HG02588 (cell line): ENCODE results near the gene RHPN2.

Experiments used
- ATAC-seq: cut with Tn5 transposase; IDR thresholded peaks from one replicate; pipeline ENCODE4 v1.9.1; 2021; ENCODE audit warnings: mild to moderate bottlenecking, moderate library complexity; ENCODE audit not compliant: unreplicated experiment

The RHPN2 gene

GRCh38 chr19:33064792-33065550, at the start of gene RHPN2:
Gene RHPN2, minus strand, starts transcription at chr19:33064888. Its CDS starts 36 bp downstream, at chr19:33064852.
- peak; percentile 78 for ATAC-seq

GRCh38 chr19:33114312-33114711, 49.6 kb upstream of the RHPN2 start:
- no peak for ATAC-seq

- no peak for ATAC-seq
These were observed 46.9 kb upstream of the RHPN2 start for GRCh38 chr19:33111587-33111986.

GRCh38 chr19:33110137-33110910, 45.6 kb upstream of the RHPN2 start:
- ATAC-seq = no peak

- no peak for ATAC-seq
These were observed 43.5 kb upstream of the RHPN2 start for GRCh38 chr19:33108161-33108560.

- no peak for ATAC-seq
These were observed 38.2 kb upstream of the RHPN2 start for GRCh38 chr19:33102893-33103292.

GRCh38 chr19:33100894-33101644, 36.4 kb upstream of the RHPN2 start:
- no peak for ATAC-seq

- no peak for ATAC-seq
These were observed 33.4 kb upstream of the RHPN2 start for GRCh38 chr19:33098055-33098534.

- no peak for ATAC-seq
These were observed 31.3 kb upstream of the RHPN2 start for GRCh38 chr19:33096005-33096404.

DNA sequence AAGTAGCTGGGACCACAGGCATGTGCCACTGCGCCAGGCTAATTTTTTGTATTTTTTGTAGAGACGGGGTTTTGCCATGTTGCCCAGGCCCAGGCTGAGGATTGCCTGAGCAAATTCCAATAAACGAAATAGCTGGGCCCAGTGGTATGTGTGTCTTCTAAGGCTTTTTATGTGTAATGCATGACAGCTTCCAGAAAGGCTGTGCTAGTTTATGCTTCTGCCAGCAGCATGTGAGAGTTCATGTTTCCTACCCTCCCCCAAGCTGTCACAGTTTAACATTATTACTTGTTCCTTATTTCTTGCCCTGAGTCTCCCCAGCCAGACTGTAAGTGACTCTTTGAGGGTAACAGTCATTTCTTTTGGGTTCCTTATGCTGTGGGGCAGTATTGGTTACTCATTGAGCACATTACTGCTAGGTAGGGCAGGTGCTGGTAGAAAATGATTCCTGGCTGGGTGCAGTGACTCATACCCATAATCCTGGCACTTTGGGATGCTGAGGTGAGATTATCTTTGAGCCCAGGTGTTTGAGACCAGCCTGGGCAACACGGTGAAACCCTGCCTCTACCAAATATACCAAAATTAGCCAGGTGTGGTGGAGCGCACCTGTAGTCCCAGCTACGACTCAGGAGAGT, 29.9 kb upstream of the RHPN2 start:
- no peak for ATAC-seq

DNA sequence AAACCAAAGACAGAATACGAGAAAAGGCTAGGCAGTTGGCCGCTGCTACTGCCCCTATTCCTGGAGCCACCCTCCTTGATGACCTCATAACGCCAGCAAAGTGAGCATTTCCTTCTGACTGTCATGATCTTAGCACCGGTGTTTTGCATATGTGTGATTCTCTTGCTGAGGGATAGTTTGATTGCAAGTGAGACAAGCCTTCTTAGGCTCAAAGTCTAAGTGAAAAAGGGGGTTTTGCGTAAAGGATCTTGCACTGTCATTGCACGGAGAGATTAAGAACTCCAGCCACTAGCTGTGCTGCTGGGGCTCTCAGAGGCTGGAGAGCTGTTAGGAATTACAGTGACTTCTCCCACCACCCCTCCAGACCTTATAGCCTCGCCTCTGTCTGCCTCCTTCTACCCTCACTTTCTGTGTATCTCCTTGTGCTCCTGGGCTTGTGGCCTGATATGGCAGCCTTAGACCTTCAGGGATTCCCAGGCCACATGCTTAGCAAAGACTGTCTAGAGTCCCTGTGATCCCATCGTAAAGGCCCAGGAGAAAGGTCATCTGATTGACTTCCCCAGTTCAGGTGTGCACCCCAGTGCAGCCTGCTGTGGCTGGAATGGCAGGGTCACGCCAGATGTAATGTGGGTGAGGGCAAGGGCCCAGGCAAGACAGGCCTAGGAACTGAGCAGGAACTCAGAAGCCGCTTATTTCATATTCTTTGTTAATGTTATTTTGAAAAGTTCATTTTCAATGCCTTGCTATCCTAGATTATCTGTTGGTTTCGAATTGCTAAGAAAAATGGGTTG, 28.9 kb upstream of the RHPN2 start:
- no peak for ATAC-seq

DNA sequence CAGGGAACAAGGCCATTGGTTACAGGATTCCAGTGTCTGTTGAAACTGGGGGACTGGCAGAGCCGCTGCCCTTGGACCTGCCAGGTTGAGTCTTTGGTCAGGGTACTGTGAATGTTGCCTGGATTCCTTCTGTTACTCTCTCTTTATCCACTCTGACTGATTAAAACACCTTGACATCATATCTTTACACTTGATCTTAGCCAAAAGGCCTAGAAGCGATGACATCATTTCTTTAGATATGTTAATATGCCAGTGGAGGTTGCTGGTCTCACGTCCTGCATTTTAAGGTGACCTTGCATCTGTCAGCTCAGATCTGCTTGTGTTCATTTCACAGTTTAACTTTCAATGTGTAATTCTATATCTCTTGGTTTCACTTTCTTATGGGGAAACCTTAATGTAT, 25.5 kb upstream of the RHPN2 start:
- no peak for ATAC-seq

- no peak for ATAC-seq
These were observed 24.3 kb upstream of the RHPN2 start for GRCh38 chr19:33089010-33089409.

DNA sequence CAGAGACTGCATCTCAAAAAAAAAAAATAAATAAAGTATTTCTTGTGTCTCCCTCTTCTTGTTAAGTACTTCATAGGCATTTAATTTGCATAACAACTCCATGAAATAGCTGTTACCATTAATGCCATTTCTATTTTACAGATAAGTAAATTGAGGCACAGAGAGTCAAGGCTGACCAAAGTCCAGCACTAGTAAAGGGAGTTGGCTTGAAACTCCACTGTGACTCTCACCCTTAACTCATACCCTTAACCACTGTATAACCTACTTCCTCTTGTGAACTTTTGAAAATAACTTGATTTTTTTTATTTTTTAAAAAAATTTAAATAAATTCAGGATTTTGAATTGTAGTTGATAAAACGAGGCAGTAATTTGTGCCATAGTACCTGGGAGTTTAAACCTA, 22.3 kb upstream of the RHPN2 start:
- no peak for ATAC-seq

DNA sequence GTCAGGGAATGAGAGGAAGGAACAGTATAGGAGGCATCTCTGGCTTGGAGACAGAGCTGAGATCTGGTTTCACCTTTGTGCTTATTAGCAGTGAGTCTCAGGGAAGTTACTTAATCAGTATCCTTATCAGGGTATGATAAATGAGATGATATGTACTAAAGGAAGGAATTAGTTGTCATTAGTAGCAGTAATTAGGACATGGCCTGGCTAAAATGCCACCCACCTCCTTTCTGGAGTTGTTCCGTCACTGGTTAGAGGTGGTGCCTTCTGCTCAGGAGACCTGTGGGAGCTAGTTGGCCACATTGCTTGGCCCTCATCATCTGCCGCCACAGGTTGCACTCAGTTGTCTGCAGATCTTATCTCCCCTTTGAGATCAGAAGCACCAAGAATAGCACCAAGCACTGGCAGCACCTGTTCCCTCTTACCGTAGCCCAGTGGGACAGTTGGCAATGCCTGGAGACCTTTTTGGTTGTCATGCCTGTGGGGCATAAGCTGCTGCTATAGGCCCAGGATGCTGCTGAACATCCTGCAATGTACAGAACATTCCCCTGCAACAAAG, 21.0 kb upstream of the RHPN2 start:
- no peak for ATAC-seq

GRCh38 chr19:33080761-33081681, 16.3 kb upstream of the RHPN2 start, which contains the start of gene GPATCH1:
Gene GPATCH1, plus strand, starts transcription at chr19:33081181. Its CDS starts 13 bp downstream, at chr19:33081194.
- ATAC-seq = peak; percentile 84

DNA sequence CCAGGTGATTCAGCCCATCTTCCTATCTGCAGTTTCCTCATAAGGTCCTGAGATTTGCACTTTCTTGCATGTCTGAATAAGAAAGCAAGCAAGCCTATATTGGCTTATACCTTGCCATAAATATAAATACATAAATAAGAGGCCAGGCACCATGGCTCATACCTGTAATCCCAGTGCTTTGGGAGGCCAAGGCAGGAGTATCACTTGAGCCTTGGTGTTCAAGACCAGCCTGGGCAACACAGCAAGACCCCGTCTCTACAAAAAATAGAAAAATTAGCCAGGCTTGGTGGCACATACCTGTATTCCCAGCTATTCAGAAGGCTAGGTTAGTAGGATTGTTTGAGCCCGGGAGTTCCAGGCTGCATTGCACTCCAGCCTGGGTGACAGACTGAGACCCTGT, 10.8 kb upstream of the RHPN2 start:
- ATAC-seq = no peak

DNA sequence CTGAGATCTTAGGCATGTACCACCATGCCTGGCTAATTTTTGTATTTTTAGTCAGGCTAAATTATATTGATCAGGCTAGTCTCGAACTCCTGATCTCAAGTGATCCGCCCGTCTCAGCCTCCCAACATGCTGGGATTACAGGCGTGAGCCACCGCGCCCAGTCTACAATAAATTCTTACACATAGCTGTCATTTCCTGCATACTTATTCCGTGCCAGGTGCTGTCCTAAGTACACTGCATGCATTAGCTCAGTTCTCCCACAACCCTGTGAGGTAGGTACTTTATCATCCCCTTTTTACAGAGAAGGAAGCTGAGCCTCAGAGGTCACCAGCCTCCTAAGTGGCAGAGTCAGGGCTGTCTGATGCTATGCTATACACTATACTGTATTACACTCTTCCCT, 7.2 kb upstream of the RHPN2 start:
- ATAC-seq = no peak

- no peak for ATAC-seq
These were observed 2.4 kb upstream of the RHPN2 start for GRCh38 chr19:33067121-33067520.
